Liver (tissue), 9 donors: Measurements from ENCODE around the gene UMAD1. TPM values are rescaled to one million over a fixed set of nuclear protein-coding genes. Genes with fewer than 3 reads are reported as not detected.

ENCODE experiments used
- DNase-seq: peaks from one replicate; pipeline ENCODE4 v3.0.0-alpha.2; 2017; ENCODE audit warnings: low spot score
- H3K27ac ChIP-seq, 2 donors: one replicate each; pipeline ENCODE4 v1.7.0; 2013; ENCODE audit warnings: inconsistent platforms in 2 of 2, low read length in 2 of 2, control low read depth in 1 of 2, low read depth in 1 of 2, mild to moderate bottlenecking in 1 of 2
- H3K27me3 ChIP-seq, 4 donors: one replicate each; pipeline versions ENCODE4 v1.6.1 to v1.7.0; 2013; ENCODE audit warnings: low read length in 3 of 4, inconsistent platforms in 1 of 4, mild to moderate bottlenecking in 1 of 4, moderate library complexity in 1 of 4; ENCODE audit not compliant: control insufficient read depth in 4 of 4, insufficient read depth in 4 of 4
- H3K36me3 ChIP-seq, 4 donors: one replicate each; pipeline versions ENCODE4 v1.6.1 to v1.7.0; 2013; ENCODE audit warnings: low read length in 3 of 4, mild to moderate bottlenecking in 3 of 4, low read depth in 1 of 4, moderate library complexity in 1 of 4; ENCODE audit not compliant: control insufficient read depth in 4 of 4, insufficient read depth in 3 of 4
- H3K4me1 ChIP-seq, 4 donors: one replicate each; pipeline versions ENCODE4 v1.6.1 to v1.7.0; 2013; ENCODE audit warnings: low read length in 3 of 4, mild to moderate bottlenecking in 3 of 4, moderate library complexity in 1 of 4; ENCODE audit not compliant: control insufficient read depth in 4 of 4, insufficient read depth in 4 of 4
- H3K4me3 ChIP-seq, 3 donors: one replicate each; pipeline versions ENCODE4 v1.6.1 to v1.7.0; 2013; ENCODE audit warnings: low read length in 3 of 3, control low read depth in 1 of 3, low read depth in 1 of 3, mild to moderate bottlenecking in 1 of 3
- H3K9ac ChIP-seq, 2 donors: one replicate each; pipeline ENCODE4 v1.7.0; 2013; ENCODE audit warnings: low read length in 2 of 2, mild to moderate bottlenecking in 2 of 2, moderate library complexity in 2 of 2, control low read depth in 1 of 2, low read depth in 1 of 2
- H3K9me3 ChIP-seq, 4 donors: one replicate each; pipeline versions ENCODE4 v1.6.1 to v1.7.0; 2013; ENCODE audit warnings: low read length in 3 of 4; ENCODE audit not compliant: control insufficient read depth in 4 of 4
- EGR1 ChIP-seq, 2 donors: IDR thresholded peaks; 2 replicates each; pipeline ENCODE4 v1.6.1; 2016 to 2018; ENCODE audit warnings: antibody characterized with exemption in 2 of 2, low read depth in 2 of 2
- FOXA1 ChIP-seq: IDR thresholded peaks from 2 replicates; pipeline ENCODE4 v1.6.1; 2016; ENCODE audit warnings: antibody characterized with exemption
- FOXA2 ChIP-seq: IDR thresholded peaks from 2 replicates; pipeline ENCODE4 v1.6.1; 2016; ENCODE audit warnings: antibody characterized with exemption
- GABPA ChIP-seq, 2 donors: IDR thresholded peaks in 1 of 2; conservative IDR thresholded peaks in 1 of 2; 2 replicates each; pipeline ENCODE4 v1.6.1; 2016; ENCODE audit warnings: antibody characterized with exemption in 2 of 2, mild to moderate bottlenecking in 1 of 2, moderate library complexity in 1 of 2
- HNF4A ChIP-seq, 2 donors: conservative IDR thresholded peaks; 2 replicates each; pipeline ENCODE4 v1.6.1; 2016; ENCODE audit warnings: antibody characterized with exemption in 2 of 2, mild to moderate bottlenecking in 2 of 2
- HNF4G ChIP-seq: IDR thresholded peaks from 2 replicates; pipeline ENCODE4 v1.6.1; 2016; ENCODE audit warnings: antibody characterized with exemption
- JUND ChIP-seq, 2 donors: IDR thresholded peaks; 2 replicates each; pipeline ENCODE4 v1.6.1; 2016; ENCODE audit warnings: antibody characterized with exemption in 2 of 2
- NR2F2 ChIP-seq: IDR thresholded peaks from 2 replicates; pipeline ENCODE4 v1.6.1; 2016; ENCODE audit warnings: antibody characterized with exemption
- RAD21 ChIP-seq, 2 donors: IDR thresholded peaks; 2 replicates each; pipeline ENCODE4 v1.6.1; 2016; ENCODE audit warnings: antibody characterized with exemption in 2 of 2, mild to moderate bottlenecking in 2 of 2
- RXRA ChIP-seq, 2 donors: IDR thresholded peaks; 2 replicates each; pipeline ENCODE4 v1.6.1; 2017 to 2018; ENCODE audit warnings: antibody characterized with exemption in 2 of 2, mild to moderate bottlenecking in 1 of 2
- SP1 ChIP-seq: IDR thresholded peaks from 2 replicates; pipeline ENCODE4 v1.6.1; 2018; ENCODE audit warnings: antibody characterized with exemption, mild to moderate bottlenecking
- TAF1 ChIP-seq: conservative IDR thresholded peaks from 2 replicates; pipeline ENCODE4 v1.6.1; 2016; ENCODE audit warnings: antibody characterized with exemption, mild to moderate bottlenecking
- YY1 ChIP-seq: IDR thresholded peaks from 2 replicates; pipeline ENCODE4 v1.6.1; 2016; ENCODE audit warnings: antibody characterized with exemption, mild to moderate bottlenecking
- WGBS: extraction: QIAGEN DNeasy Blood & Tissue Kit; methylation state at CpG from one replicate; pipeline ENCODE4 v1.1.7; 2013; 5-methylcytosine and 5-hydroxymethylcytosine counted together
- polyA plus RNA-seq, 2 donors: library from polyadenylated mRNA; stranded (reverse) in 1 of 2; unstranded in 1 of 2; fragments of 200-250 nt in 1 of 2; fragments of >200 nt in 1 of 2; fragmentation: Nextera tagmentation in 1 of 2; extraction: Ambion mirVana in 1 of 2; gene quantifications; one replicate each; pipeline versions ENCODE4 v1.2.1 to v1.2.3, GENCODE V29; 2013 to 2015
- total RNA-seq, 2 donors: library from RNA; depleted of rRNA; stranded (reverse); fragments of >200 nt; gene quantifications; one replicate each; pipeline ENCODE4 v1.2.3, GENCODE V29; 2014
- TF ChIP-seq, protein P1 (sequence below): fragments of 150-350 bp; IDR thresholded peaks from 2 replicates; pipeline ENCODE4 v1.5.1; 2017; ENCODE audit warnings: improper control_type of control experiment, low read depth, low read length; ENCODE audit not compliant: missing input control
- TF ChIP-seq, protein P2 (sequence below): IDR thresholded peaks from 2 replicates; pipeline ENCODE4 v1.6.1; 2016; ENCODE audit warnings: antibody characterized with exemption, mild to moderate bottlenecking
- TF ChIP-seq, protein P3 (sequence below): IDR thresholded peaks from 2 replicates; pipeline ENCODE4 v1.6.1; 2016; ENCODE audit warnings: antibody characterized with exemption
- TF ChIP-seq, protein P4 (sequence below): IDR thresholded peaks from 2 replicates; pipeline ENCODE4 v1.6.1; 2016; ENCODE audit warnings: antibody characterized with exemption
- TF ChIP-seq, protein P5 (sequence below): IDR thresholded peaks from 2 replicates; pipeline ENCODE4 v1.6.1; 2016; ENCODE audit warnings: antibody characterized with exemption
- donor health status: healthy.
- donor health status: healthy.
- donor health status: healthy.
- donor health status: healthy.
- donor health status: healthy.

The UMAD1 gene
- total and polyA plus RNA-seq, 4 donors, result 5.9 to 12.2 (median 7.9) TPM

DNA sequence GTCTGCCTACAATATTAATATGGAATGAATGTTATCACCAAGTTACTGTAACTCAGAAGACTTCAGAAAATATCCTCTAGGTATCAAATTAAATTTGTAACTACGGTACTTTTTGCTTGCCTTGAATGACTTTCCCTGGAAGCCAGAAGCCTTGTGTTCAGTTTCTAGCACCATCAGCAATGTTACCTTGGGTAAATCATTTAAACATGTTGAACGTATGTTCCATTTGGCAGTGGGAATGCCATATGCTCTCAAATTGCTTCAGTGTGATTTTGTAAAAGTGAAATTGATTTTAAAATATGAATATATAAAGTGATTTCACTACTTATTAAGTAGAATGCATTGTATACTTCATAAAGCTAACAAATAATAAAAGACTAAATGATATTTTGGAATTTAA, 66.7 kb downstream of the UMAD1 start:
- H3K27me3 ChIP-seq, result no peaks in the 10 kb centered on the region
- no peak overlapping the region for H3K9ac ChIP-seq
- WGBS, result 96% methylated on average over 2 of the region's 2 CpGs
- no peak overlapping the region for H3K27ac ChIP-seq
- H3K36me3 ChIP-seq, result no peaks in the 10 kb centered on the region
- no peaks in the 10 kb centered on the region for H3K9me3 ChIP-seq
- peaks cover 0 to 7% (median 0%) of the 10 kb centered on the region in 4 donors for H3K4me1 ChIP-seq
- no peak overlapping the region for H3K4me3 ChIP-seq
- TF ChIP-seq HNF4G (no peak), EGR1 (IDR thresholded peaks at IDR 0.05; ENCODE audit: low read depth in 2 of 2) (no peak), GABPA (IDR thresholded peaks at IDR 0.05 in 1 of 2, conservative IDR thresholded peaks at IDR 0.05 in 1 of 2) (no peak), RAD21 (IDR thresholded peaks at IDR 0.05) (no peak), TAF1 (no peak), RXRA (IDR thresholded peaks at IDR 0.05) (no peak), NR2F2 (no peak), FOXA2 (no peak), HNF4A (conservative IDR thresholded peaks at IDR 0.05) (no peak), SP1 (no peak), YY1 (no peak), FOXA1 (no peak)
- TF ChIP-seq, protein P1, sequence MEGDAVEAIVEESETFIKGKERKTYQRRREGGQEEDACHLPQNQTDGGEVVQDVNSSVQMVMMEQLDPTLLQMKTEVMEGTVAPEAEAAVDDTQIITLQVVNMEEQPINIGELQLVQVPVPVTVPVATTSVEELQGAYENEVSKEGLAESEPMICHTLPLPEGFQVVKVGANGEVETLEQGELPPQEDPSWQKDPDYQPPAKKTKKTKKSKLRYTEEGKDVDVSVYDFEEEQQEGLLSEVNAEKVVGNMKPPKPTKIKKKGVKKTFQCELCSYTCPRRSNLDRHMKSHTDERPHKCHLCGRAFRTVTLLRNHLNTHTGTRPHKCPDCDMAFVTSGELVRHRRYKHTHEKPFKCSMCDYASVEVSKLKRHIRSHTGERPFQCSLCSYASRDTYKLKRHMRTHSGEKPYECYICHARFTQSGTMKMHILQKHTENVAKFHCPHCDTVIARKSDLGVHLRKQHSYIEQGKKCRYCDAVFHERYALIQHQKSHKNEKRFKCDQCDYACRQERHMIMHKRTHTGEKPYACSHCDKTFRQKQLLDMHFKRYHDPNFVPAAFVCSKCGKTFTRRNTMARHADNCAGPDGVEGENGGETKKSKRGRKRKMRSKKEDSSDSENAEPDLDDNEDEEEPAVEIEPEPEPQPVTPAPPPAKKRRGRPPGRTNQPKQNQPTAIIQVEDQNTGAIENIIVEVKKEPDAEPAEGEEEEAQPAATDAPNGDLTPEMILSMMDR, result no peak
- TF ChIP-seq, protein P2, sequence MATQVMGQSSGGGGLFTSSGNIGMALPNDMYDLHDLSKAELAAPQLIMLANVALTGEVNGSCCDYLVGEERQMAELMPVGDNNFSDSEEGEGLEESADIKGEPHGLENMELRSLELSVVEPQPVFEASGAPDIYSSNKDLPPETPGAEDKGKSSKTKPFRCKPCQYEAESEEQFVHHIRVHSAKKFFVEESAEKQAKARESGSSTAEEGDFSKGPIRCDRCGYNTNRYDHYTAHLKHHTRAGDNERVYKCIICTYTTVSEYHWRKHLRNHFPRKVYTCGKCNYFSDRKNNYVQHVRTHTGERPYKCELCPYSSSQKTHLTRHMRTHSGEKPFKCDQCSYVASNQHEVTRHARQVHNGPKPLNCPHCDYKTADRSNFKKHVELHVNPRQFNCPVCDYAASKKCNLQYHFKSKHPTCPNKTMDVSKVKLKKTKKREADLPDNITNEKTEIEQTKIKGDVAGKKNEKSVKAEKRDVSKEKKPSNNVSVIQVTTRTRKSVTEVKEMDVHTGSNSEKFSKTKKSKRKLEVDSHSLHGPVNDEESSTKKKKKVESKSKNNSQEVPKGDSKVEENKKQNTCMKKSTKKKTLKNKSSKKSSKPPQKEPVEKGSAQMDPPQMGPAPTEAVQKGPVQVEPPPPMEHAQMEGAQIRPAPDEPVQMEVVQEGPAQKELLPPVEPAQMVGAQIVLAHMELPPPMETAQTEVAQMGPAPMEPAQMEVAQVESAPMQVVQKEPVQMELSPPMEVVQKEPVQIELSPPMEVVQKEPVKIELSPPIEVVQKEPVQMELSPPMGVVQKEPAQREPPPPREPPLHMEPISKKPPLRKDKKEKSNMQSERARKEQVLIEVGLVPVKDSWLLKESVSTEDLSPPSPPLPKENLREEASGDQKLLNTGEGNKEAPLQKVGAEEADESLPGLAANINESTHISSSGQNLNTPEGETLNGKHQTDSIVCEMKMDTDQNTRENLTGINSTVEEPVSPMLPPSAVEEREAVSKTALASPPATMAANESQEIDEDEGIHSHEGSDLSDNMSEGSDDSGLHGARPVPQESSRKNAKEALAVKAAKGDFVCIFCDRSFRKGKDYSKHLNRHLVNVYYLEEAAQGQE, result no peak
- TF ChIP-seq, protein P3, sequence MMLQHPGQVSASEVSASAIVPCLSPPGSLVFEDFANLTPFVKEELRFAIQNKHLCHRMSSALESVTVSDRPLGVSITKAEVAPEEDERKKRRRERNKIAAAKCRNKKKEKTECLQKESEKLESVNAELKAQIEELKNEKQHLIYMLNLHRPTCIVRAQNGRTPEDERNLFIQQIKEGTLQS, result no peak
- TF ChIP-seq, protein P4, sequence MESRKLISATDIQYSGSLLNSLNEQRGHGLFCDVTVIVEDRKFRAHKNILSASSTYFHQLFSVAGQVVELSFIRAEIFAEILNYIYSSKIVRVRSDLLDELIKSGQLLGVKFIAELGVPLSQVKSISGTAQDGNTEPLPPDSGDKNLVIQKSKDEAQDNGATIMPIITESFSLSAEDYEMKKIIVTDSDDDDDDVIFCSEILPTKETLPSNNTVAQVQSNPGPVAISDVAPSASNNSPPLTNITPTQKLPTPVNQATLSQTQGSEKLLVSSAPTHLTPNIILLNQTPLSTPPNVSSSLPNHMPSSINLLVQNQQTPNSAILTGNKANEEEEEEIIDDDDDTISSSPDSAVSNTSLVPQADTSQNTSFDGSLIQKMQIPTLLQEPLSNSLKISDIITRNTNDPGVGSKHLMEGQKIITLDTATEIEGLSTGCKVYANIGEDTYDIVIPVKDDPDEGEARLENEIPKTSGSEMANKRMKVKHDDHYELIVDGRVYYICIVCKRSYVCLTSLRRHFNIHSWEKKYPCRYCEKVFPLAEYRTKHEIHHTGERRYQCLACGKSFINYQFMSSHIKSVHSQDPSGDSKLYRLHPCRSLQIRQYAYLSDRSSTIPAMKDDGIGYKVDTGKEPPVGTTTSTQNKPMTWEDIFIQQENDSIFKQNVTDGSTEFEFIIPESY, result no peak
- DNase-seq, result no peak

DNA sequence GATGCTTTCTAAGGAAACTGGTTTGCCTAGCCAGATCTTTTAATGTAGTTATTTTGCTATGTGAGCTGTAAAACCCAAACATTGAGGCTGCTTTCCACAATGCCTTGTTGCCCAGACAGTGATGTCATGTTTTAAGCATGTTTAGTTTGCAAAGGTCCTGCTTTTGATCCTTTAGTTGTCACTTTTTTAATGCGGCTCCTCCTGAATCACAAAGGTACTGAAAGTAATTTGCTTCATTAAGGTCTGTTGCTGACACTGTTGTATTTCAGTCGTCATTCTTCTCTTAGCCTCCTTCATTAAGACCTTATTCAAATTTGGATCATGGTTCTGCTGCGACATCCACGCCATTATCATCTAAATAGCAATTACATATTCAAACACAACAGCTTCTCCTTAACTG, 67.3 kb downstream of the UMAD1 start:
- Histone ChIP-seq H3K27ac (no peak overlapping the region), H3K27me3 (no peaks in the 10 kb centered on the region), H3K9ac (no peak overlapping the region), H3K4me3 (no peak overlapping the region), H3K4me1 (peaks cover 0 to 3% (median 0%) of the 10 kb centered on the region in 4 donors), H3K9me3 (no peaks in the 10 kb centered on the region), H3K36me3 (no peaks in the 10 kb centered on the region)
- WGBS, result 93% methylated on average over 4 of the region's 4 CpGs
- TF ChIP-seq EGR1 (IDR thresholded peaks at IDR 0.05; ENCODE audit: low read depth in 2 of 2), result no peak
- no peak for TF ChIP-seq GABPA (IDR thresholded peaks at IDR 0.05 in 1 of 2, conservative IDR thresholded peaks at IDR 0.05 in 1 of 2)
- TF ChIP-seq, protein P5, sequence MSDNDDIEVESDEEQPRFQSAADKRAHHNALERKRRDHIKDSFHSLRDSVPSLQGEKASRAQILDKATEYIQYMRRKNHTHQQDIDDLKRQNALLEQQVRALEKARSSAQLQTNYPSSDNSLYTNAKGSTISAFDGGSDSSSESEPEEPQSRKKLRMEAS, result no peak
- TF ChIP-seq, protein P1, result no peak
- TF ChIP-seq YY1, result no peak
- TF ChIP-seq JUND (IDR thresholded peaks at IDR 0.05), result no peak
- TF ChIP-seq NR2F2, result no peak
- TF ChIP-seq, protein P4, result no peak
- no peak for TF ChIP-seq RAD21 (IDR thresholded peaks at IDR 0.05)
- no peak for TF ChIP-seq TAF1
- TF ChIP-seq HNF4A (conservative IDR thresholded peaks at IDR 0.05), result no peak
- no peak for DNase-seq
